ENCODE measurements around the gene IKZF2. TPM values are rescaled to one million over a fixed set of nuclear protein-coding genes. Genes with fewer than 3 reads are reported as not detected.

IKZF2 gene
- total RNA-seq, 2 experiments from 2014 or later: 20.0 to 45.1 TPM

DNA sequence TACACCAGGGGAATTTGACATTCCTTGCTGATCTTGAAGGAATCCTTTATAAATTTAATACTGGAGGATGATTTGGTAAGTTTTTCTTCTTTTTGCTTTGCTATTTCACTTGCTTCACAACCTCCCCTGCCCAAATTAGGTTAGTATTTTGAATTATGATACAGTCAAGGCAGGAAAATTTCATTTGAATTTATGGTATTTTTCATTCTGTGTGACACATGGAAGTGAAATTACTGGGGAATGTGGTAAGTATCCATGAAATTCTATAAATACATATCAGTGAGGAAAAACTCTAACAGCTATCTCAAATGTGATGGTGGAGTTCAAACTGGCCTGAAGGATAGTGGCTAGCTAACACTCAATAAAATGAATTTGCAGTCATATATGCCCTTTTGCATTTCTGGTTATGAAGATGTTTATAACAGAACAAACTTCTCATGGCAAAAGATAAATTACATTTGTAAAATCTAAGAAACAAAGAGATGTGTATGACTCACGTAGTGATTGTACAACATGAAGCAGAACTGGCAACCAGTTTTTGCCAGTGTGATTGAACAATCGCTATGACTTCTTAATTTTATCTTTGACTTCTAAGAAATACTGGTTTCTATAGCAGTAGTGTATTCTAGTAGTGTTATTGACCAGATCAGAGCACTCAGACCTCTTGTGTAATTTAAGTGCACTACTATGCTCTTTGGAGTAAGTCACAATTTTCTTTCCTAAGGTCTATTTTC, 152.6 kb downstream of the IKZF2 start:
- Histone ChIP-seq H3K4me1 (ENCODE audit: insufficient read depth, low read length, poor library complexity, severe bottlenecking) (peaks cover 19% of the 10 kb centered on the region), H4K20me1 (ENCODE audit: insufficient read depth, low read length) (no peaks in the 10 kb centered on the region), H3K4me3 (ENCODE audit: low read depth, low read length, poor library complexity, severe bottlenecking) (no peak overlapping the region), H3K4me2 (ENCODE audit: low read length) (no peak overlapping the region), H3K27ac (ENCODE audit: low read depth, low read length, poor library complexity, severe bottlenecking) (no peak overlapping the region), H2AFZ (ENCODE audit: low read length) (no peak overlapping the region), H3K36me3 (ENCODE audit: insufficient read depth, low read length) (no peaks in the 10 kb centered on the region), H3K79me2 (ENCODE audit: insufficient read depth, low read depth, low read length) (no peaks in the 10 kb centered on the region), H3K9me3 (ENCODE audit: low read length) (no peaks in the 10 kb centered on the region), H3K9me2 (ENCODE audit: insufficient read depth, low read length) (no peaks in the 10 kb centered on the region)
- BruUV-seq (replicated peaks): no TSS peak
- POLR2A ChIA-PET: no interaction called here
- intact Hi-C loops (cut with micrococcal nuclease; ENCODE audit: unreplicated experiment): no loop called here
- no peak for DNase-seq (ENCODE audit: low spot score)
- TF ChIP-seq, protein P1, sequence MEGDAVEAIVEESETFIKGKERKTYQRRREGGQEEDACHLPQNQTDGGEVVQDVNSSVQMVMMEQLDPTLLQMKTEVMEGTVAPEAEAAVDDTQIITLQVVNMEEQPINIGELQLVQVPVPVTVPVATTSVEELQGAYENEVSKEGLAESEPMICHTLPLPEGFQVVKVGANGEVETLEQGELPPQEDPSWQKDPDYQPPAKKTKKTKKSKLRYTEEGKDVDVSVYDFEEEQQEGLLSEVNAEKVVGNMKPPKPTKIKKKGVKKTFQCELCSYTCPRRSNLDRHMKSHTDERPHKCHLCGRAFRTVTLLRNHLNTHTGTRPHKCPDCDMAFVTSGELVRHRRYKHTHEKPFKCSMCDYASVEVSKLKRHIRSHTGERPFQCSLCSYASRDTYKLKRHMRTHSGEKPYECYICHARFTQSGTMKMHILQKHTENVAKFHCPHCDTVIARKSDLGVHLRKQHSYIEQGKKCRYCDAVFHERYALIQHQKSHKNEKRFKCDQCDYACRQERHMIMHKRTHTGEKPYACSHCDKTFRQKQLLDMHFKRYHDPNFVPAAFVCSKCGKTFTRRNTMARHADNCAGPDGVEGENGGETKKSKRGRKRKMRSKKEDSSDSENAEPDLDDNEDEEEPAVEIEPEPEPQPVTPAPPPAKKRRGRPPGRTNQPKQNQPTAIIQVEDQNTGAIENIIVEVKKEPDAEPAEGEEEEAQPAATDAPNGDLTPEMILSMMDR (conservative IDR thresholded peaks at IDR 0.05; ENCODE audit: low read length): no peak
- TF ChIP-seq EZH2phosphoT487 (IDR thresholded peaks at IDR 0.05; ENCODE audit: borderline replicate concordance, low read depth, low read length): no peak
- CTCF ChIA-PET (ENCODE audit: unreplicated experiment): no interaction called here

DNA sequence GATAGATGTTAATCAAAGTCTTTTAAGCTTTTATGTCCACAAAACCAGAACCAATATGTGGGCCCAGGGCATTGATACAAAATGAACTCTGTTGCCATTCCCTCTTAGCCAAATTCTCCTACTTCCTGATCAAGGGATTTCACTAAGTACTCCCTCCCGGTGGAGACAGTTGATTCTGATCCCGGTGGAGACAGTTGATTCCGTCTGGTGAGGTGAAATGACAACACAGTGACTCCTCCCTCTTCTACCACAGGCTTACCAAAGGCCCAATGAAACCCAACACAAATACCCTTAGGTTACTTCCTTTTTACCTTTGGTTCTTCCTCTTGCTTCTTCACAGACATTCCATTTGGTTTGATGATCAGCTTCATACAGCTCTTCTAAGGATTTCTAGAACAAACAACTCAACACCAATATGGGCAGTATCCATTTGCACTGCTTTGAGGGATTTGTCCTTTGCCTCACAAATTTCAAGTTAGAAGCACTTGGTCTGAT, 153.8 kb downstream of the IKZF2 start:
- Histone ChIP-seq H3K4me1 (ENCODE audit: insufficient read depth, low read length, poor library complexity, severe bottlenecking) (peaks cover 19% of the 10 kb centered on the region), H3K79me2 (ENCODE audit: insufficient read depth, low read depth, low read length) (no peaks in the 10 kb centered on the region), H4K20me1 (ENCODE audit: insufficient read depth, low read length) (no peaks in the 10 kb centered on the region), H3K9me3 (ENCODE audit: low read length) (no peaks in the 10 kb centered on the region), H3K27ac (ENCODE audit: low read depth, low read length, poor library complexity, severe bottlenecking) (no peak overlapping the region), H3K4me2 (ENCODE audit: low read length) (no peak overlapping the region), H3K9me2 (ENCODE audit: insufficient read depth, low read length) (no peaks in the 10 kb centered on the region), H2AFZ (ENCODE audit: low read length) (no peak overlapping the region), H3K36me3 (ENCODE audit: insufficient read depth, low read length) (no peaks in the 10 kb centered on the region), H3K4me3 (ENCODE audit: low read depth, low read length, poor library complexity, severe bottlenecking) (no peak overlapping the region)
- no TSS peak for BruUV-seq (replicated peaks)
- no peak for DNase-seq (ENCODE audit: low spot score)
- intact Hi-C loops (cut with micrococcal nuclease; ENCODE audit: unreplicated experiment): no loop called here
- ChIA-PET CTCF (ENCODE audit: unreplicated experiment) (no interaction called here), POLR2A (interaction anchor here (0.6 kb wide), 1 partner anchor 16 kb away, joined by 3 read pairs; no protein-coding TSS in a partner anchor)
- TF ChIP-seq EZH2phosphoT487 (IDR thresholded peaks at IDR 0.05; ENCODE audit: borderline replicate concordance, low read depth, low read length): no peak
- TF ChIP-seq, protein P1 (conservative IDR thresholded peaks at IDR 0.05; ENCODE audit: low read length): no peak

DNA sequence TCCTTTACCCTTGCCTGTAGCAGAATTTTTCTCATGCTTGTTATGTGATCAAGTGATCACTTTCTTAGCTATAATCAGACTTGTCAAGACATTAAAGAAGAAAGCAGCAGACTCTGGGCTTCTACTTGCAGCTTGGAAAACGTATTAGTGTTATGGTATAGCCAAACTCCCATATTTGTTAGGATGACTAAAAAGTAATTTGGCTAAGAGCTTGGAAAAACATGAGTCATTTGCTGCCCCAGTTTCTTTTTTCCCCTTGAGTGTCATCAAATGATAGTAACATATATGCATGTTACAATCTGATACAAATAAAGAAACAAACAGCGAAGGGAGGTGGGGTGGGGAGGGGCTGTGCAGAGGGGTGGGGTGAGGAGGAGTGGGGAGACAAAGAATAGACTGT, 155.5 kb downstream of the IKZF2 start:
- H3K4me3 ChIP-seq (ENCODE audit: low read depth, low read length, poor library complexity, severe bottlenecking): no peak overlapping the region
- no peaks in the 10 kb centered on the region for H3K36me3 ChIP-seq (ENCODE audit: insufficient read depth, low read length)
- no peak for DNase-seq (ENCODE audit: low spot score)
- H3K27ac ChIP-seq (ENCODE audit: low read depth, low read length, poor library complexity, severe bottlenecking): no peak overlapping the region
- intact Hi-C loops (cut with micrococcal nuclease; ENCODE audit: unreplicated experiment): no loop called here
- no peaks in the 10 kb centered on the region for H3K79me2 ChIP-seq (ENCODE audit: insufficient read depth, low read depth, low read length)
- no peaks in the 10 kb centered on the region for H3K9me3 ChIP-seq (ENCODE audit: low read length)
- TF ChIP-seq EZH2phosphoT487 (IDR thresholded peaks at IDR 0.05; ENCODE audit: borderline replicate concordance, low read depth, low read length): no peak
- TF ChIP-seq, protein P1 (conservative IDR thresholded peaks at IDR 0.05; ENCODE audit: low read length): no peak
- peaks cover 6% of the 10 kb centered on the region for H3K4me1 ChIP-seq (ENCODE audit: insufficient read depth, low read length, poor library complexity, severe bottlenecking)
- no peak overlapping the region for H2AFZ ChIP-seq (ENCODE audit: low read length)
- ChIA-PET POLR2A (interaction anchor here (0.9 to 2.3 kb wide), 5 partner anchors 12 to 246 kb away, joined by 3 to 8 read pairs (median 3); no protein-coding TSS in a partner anchor), CTCF (ENCODE audit: unreplicated experiment) (no interaction called here)
- no peaks in the 10 kb centered on the region for H4K20me1 ChIP-seq (ENCODE audit: insufficient read depth, low read length)
- no TSS peak for BruUV-seq (replicated peaks)
- no peak overlapping the region for H3K4me2 ChIP-seq (ENCODE audit: low read length)
- no peaks in the 10 kb centered on the region for H3K9me2 ChIP-seq (ENCODE audit: insufficient read depth, low read length)

All from OCI-LY7 (cell line).